Measurements from ENCODE around the gene PPP2R5C. TPM values are rescaled to one million over a fixed set of nuclear protein-coding genes. Genes with fewer than 3 reads are reported as not detected.
A peak's percentile ranks its signal among the peaks of the same experiment; 100 is the strongest.

The PPP2R5C gene
- total and polyA plus RNA-seq, 2 experiments from 2014 or later = 60.4 to 84.9 TPM

GRCh38 chr14:101808894-101809670, 47.6 kb downstream of the PPP2R5C start:
- peak overlapping the region; percentile 99 for H3K27ac ChIP-seq
- H3K4me3 ChIP-seq = peak overlapping the region; percentile 82
- DNase-seq (ENCODE audit: low read depth in 1 of 2, low spot score in 1 of 2) = no peak
- H3K4me1 ChIP-seq (ENCODE audit: low read depth) = peaks cover 22% of the 10 kb centered on the region
- no peaks in the 10 kb centered on the region for H3K9me3 ChIP-seq (ENCODE audit: low read depth)
- no peaks in the 10 kb centered on the region for H3K36me3 ChIP-seq
- H3K27me3 ChIP-seq = no peaks in the 10 kb centered on the region
- no peak for TF ChIP-seq CTCF (IDR thresholded peaks at IDR 0.05; ENCODE audit: low read depth, low read length)

- peak; percentile 91 to 97 for DNase-seq (ENCODE audit: low read depth in 1 of 2, low spot score in 1 of 2)
- H3K36me3 ChIP-seq = no peaks in the 10 kb centered on the region
- no peaks in the 10 kb centered on the region for H3K27me3 ChIP-seq
- no peaks in the 10 kb centered on the region for H3K9me3 ChIP-seq (ENCODE audit: low read depth)
- no peak for TF ChIP-seq CTCF (IDR thresholded peaks at IDR 0.05; ENCODE audit: low read depth, low read length)
- peak overlapping the region; percentile 99 for H3K27ac ChIP-seq
- peak overlapping the region; percentile 82 for H3K4me3 ChIP-seq
- peaks cover 22% of the 10 kb centered on the region for H3K4me1 ChIP-seq (ENCODE audit: low read depth)
Measured at GRCh38 chr14:101809671-101810514, 48.4 kb downstream of the PPP2R5C start.

GRCh38 chr14:101810897-101811621, 49.5 kb downstream of the PPP2R5C start:
- H3K9me3 ChIP-seq (ENCODE audit: low read depth) = no peaks in the 10 kb centered on the region
- H3K27me3 ChIP-seq = no peaks in the 10 kb centered on the region
- H3K36me3 ChIP-seq = no peaks in the 10 kb centered on the region
- no peak for DNase-seq (ENCODE audit: low read depth in 1 of 2, low spot score in 1 of 2)
- TF ChIP-seq CTCF (IDR thresholded peaks at IDR 0.05; ENCODE audit: low read depth, low read length) = no peak
- peak overlapping the region; percentile 82 for H3K4me3 ChIP-seq
- no peak overlapping the region for H3K27ac ChIP-seq
- H3K4me1 ChIP-seq (ENCODE audit: low read depth) = peaks cover 22% of the 10 kb centered on the region

GRCh38 chr14:101812071-101812470, 50.6 kb downstream of the PPP2R5C start:
- Histone ChIP-seq H3K4me1 (ENCODE audit: low read depth) (peaks cover 22% of the 10 kb centered on the region), H3K4me3 (no peak overlapping the region), H3K27me3 (no peaks in the 10 kb centered on the region), H3K36me3 (no peaks in the 10 kb centered on the region), H3K9me3 (ENCODE audit: low read depth) (no peaks in the 10 kb centered on the region), H3K27ac (no peak overlapping the region)
- TF ChIP-seq CTCF (IDR thresholded peaks at IDR 0.05; ENCODE audit: low read depth, low read length) = no peak
- no peak for DNase-seq (ENCODE audit: low read depth in 1 of 2, low spot score in 1 of 2)

GRCh38 chr14:101813171-101813759, 51.8 kb downstream of the PPP2R5C start:
- no peaks in the 10 kb centered on the region for H3K36me3 ChIP-seq
- TF ChIP-seq CTCF (IDR thresholded peaks at IDR 0.05; ENCODE audit: low read depth, low read length) = no peak
- H3K4me1 ChIP-seq (ENCODE audit: low read depth) = peaks cover 15% of the 10 kb centered on the region
- no peaks in the 10 kb centered on the region for H3K9me3 ChIP-seq (ENCODE audit: low read depth)
- no peak overlapping the region for H3K4me3 ChIP-seq
- H3K27ac ChIP-seq = no peak overlapping the region
- DNase-seq (ENCODE audit: low read depth in 1 of 2, low spot score in 1 of 2) = no peak
- no peaks in the 10 kb centered on the region for H3K27me3 ChIP-seq

All from cardiac muscle cell (in vitro differentiated cells and primary cell).